ENCODE results near the gene HOXD4. TPM values are rescaled to one million over a fixed set of nuclear protein-coding genes. Genes with fewer than 3 reads are reported as not detected.

Gene HOXD4
- total and polyA plus RNA-seq, 3 donors from 2014 or later: 2.7 to 13.3 (median 11.5) TPM

DNA sequence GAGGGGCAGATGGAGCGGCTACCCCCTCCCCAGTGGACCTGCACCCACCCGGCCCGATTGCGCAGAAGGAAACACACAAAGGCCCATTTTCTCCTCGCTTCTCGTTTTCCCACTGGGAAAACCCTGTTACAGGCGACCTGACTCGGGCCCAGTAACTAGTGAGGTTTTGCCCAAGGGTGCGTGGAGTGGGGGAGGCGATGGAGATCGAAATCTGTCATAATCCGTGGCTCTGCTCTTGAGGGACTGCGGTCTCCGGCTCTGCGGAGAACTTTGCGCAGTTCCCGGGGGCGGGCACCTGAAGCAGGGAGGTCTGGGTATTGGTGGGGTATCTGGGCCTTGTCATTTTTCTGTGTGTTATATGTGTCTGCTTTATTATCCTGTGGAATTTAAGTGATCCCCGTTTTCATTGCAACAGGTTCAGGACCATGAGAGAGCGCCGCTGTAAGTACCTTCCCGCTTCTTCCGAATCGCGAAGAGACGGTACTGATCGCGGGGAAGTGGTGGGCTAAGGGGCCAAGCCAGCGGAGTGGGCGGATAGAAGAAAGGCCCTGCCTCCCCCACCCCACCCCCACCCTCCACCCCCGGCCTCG lies 4.0 kb upstream of the HOXD4 start:
- WGBS, 2 donors: 61 to 62% methylated on average over 30 to 32 of the region's 32 CpGs
- Histone ChIP-seq H3K4me1 (peaks cover 21% of the 10 kb centered on the region), H3K27ac (no peak overlapping the region), H3K9me3 (no peaks in the 10 kb centered on the region), H3K27me3 (no peaks in the 10 kb centered on the region), H3K36me3 (ENCODE audit: low read depth, missing control alignments) (no peaks in the 10 kb centered on the region), H3K4me3 (peak overlapping the region in 1 of 2 donors; percentile 13)
- no peak for TF ChIP-seq POLR2A (IDR thresholded peaks at IDR 0.05)
- TF ChIP-seq, protein P1, sequence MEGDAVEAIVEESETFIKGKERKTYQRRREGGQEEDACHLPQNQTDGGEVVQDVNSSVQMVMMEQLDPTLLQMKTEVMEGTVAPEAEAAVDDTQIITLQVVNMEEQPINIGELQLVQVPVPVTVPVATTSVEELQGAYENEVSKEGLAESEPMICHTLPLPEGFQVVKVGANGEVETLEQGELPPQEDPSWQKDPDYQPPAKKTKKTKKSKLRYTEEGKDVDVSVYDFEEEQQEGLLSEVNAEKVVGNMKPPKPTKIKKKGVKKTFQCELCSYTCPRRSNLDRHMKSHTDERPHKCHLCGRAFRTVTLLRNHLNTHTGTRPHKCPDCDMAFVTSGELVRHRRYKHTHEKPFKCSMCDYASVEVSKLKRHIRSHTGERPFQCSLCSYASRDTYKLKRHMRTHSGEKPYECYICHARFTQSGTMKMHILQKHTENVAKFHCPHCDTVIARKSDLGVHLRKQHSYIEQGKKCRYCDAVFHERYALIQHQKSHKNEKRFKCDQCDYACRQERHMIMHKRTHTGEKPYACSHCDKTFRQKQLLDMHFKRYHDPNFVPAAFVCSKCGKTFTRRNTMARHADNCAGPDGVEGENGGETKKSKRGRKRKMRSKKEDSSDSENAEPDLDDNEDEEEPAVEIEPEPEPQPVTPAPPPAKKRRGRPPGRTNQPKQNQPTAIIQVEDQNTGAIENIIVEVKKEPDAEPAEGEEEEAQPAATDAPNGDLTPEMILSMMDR (IDR thresholded peaks at IDR 0.05): no peak
- intact Hi-C loops (cut with DNase I; ENCODE audit: low total_unique reads): loop anchor here (10.0 kb wide), 1 partner anchor 307 kb away; no protein-coding TSS in a partner anchor
- no peak for DNase-seq

DNA sequence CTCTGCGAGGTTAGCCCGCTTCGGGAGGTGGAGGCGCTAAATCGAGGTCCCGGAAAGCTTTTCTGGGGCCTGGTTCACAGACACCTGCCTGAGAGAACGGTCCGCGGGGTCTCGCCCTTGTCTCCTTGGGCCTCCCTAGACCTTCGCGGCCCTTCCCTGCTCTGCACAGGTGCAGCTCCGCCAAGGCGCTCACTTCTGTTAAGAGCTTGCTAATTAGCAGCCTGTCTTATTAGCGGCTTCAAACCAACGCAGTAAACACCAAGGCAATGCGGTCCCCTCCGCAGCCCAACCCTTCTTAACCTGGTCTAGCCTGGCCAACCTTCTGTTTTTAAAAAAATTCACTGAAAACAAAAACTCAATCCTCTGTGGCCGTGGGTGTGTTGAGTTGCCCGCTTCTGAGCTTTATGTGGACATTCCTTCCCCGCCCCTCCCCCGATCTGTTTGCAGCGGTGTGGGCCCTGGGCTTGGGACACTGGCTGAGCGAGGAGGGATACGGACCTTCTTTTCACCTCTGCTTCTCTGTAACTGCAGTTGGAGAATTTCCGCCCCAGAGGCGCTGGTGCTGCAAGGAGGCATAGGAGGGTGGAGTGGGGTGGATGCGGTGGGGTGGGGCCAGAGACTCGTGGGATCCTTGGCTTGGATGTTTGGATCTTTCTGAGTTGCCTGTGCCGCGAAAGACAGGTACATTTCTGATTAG lies 3.4 kb upstream of the HOXD4 start:
- H3K27ac ChIP-seq: no peak overlapping the region
- DNase-seq: peak; percentile 27
- peaks cover 27% of the 10 kb centered on the region for H3K4me1 ChIP-seq
- TF ChIP-seq, protein P1 (IDR thresholded peaks at IDR 0.05): no peak
- no peak for TF ChIP-seq POLR2A (IDR thresholded peaks at IDR 0.05)
- H3K36me3 ChIP-seq (ENCODE audit: low read depth, missing control alignments): no peaks in the 10 kb centered on the region
- H3K9me3 ChIP-seq: no peaks in the 10 kb centered on the region
- intact Hi-C loops (cut with DNase I; ENCODE audit: low total_unique reads): loop anchor here (10.0 kb wide), 1 partner anchor 307 kb away; no protein-coding TSS in a partner anchor
- WGBS, 2 donors: 52 to 55% methylated on average over 25 to 31 of the region's 31 CpGs
- no peaks in the 10 kb centered on the region for H3K27me3 ChIP-seq
- peak overlapping the region in 1 of 2 donors; percentile 13 for H3K4me3 ChIP-seq

DNA sequence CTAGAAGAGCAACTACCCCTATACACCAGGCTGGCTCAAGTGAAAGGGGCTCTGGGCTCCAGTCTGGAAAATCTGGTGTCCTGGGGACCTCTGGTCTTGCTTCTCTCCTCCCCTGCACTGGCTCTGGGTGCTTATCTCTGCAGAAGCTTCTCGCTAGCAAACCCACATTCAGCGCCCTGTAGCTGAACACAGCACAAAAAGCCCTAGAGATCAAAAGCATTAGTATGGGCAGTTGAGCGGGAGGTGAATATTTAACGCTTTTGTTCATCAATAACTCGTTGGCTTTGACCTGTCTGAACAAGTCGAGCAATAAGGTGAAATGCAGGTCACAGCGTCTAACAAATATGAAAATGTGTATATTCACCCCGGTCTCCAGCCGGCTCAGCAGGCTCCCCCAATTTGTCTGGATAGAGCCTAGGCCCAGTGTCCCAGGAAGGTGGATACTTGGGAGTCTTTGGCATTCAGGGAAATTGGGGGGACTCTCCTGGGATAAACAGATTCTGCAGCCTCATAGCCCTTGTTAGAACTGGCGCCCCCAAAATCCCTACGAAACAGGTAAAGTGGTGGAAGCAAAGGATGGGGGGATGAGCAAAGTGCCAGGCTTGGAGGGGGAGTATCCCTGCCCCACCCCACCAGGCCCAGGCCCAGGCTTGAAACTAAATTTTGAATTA lies 2.5 kb upstream of the HOXD4 start:
- Histone ChIP-seq H3K4me3 (no peak overlapping the region), H3K27ac (no peak overlapping the region), H3K4me1 (peaks cover 27% of the 10 kb centered on the region), H3K36me3 (ENCODE audit: low read depth, missing control alignments) (no peaks in the 10 kb centered on the region), H3K9me3 (no peaks in the 10 kb centered on the region), H3K27me3 (no peaks in the 10 kb centered on the region)
- WGBS, 2 donors: 51 to 71% methylated on average over 11 of the region's 11 CpGs
- peak; percentile 13 for DNase-seq
- intact Hi-C loops (cut with DNase I; ENCODE audit: low total_unique reads): loop anchor here (10.0 kb wide), 1 partner anchor 306 kb away; no protein-coding TSS in a partner anchor
- TF ChIP-seq POLR2A (IDR thresholded peaks at IDR 0.05): no peak
- TF ChIP-seq, protein P1 (IDR thresholded peaks at IDR 0.05): no peak

DNA sequence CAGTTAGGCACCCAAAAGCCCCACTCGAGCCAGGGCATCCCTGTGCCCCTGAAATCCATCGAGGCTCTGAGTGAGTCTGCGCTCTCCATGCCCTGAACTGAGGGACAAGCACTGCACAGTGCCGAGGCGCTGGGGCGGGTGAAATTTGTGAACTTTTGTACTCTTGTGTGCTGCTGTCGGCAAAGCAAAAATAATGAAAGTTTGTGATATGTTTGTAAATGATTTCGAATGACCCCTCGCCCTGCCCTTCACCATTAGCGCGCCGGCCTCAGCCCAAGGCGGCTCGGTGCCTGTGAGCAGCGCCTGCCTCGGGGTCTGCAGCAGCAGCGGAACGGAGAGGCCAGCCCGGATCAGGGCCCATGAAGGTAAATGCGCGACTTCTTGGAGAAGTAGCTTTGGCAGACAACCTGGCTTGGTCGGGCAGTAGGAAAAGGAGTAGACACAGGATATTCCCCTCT lies 1.8 kb upstream of the HOXD4 start:
- WGBS, 2 donors: 48 to 55% methylated on average over 22 of the region's 22 CpGs
- no peaks in the 10 kb centered on the region for H3K9me3 ChIP-seq
- no peak for DNase-seq
- TF ChIP-seq, protein P1 (IDR thresholded peaks at IDR 0.05): no peak
- no peak for TF ChIP-seq POLR2A (IDR thresholded peaks at IDR 0.05)
- H3K36me3 ChIP-seq (ENCODE audit: low read depth, missing control alignments): no peaks in the 10 kb centered on the region
- H3K27me3 ChIP-seq: no peaks in the 10 kb centered on the region
- intact Hi-C loops (cut with DNase I; ENCODE audit: low total_unique reads): loop anchor here (10.0 kb wide), 1 partner anchor 305 kb away; no protein-coding TSS in a partner anchor
- H3K27ac ChIP-seq: no peak overlapping the region
- H3K4me3 ChIP-seq: no peak overlapping the region
- peaks cover 27% of the 10 kb centered on the region for H3K4me1 ChIP-seq
